HepG2 (cell line): ENCODE data around the gene AJUBA. TPM values are rescaled to one million over a fixed set of nuclear protein-coding genes. Genes with fewer than 3 reads are reported as not detected.

Experiments
- ATAC-seq: fragments of 200-7000 bp; cut with Tn5 transposase; 3 replicates; pipeline ENCODE4 v1.9.1; 2020; ENCODE audit warnings: mild to moderate bottlenecking, moderate library complexity
- BruUV-seq: library from RNA; stranded (reverse); fragments of 400-500 nt; replicated peaks from 2 replicates; lab custom pipeline; 2021; lab: Mats Ljungman, UMichigan
- CTCF ChIA-PET: fragments of 300-600 bp; formaldehyde crosslinking; extraction: SDS; loops from one replicate; lab custom pipeline; 2021; ENCODE audit warnings: low total read pairs, inconsistent platforms, low intra/inter-chr PET ratio; lab: Yijun Ruan, JAX
- POLR2A ChIA-PET: fragments of 350-600 bp; sonication (Branson Sonifier 250); formaldehyde crosslinking; loops from one replicate; lab custom pipeline; 2020; ENCODE audit warnings: antibody characterized with exemption, inconsistent platforms; lab: Yijun Ruan, JAX
- DNase-seq: peaks from one replicate; pipeline ENCODE4 v3.0.0-alpha.2; 2015; ENCODE audit warnings: low spot score
- FAIRE-seq: peaks from 3 replicates; lab custom pipeline; 2011; peaks lifted over from hg19 to GRCh38; lab: Jason Lieb, UNC
- H2AFZ ChIP-seq: one replicate; pipeline ENCODE4 v1.6.1; 2011; ENCODE audit warnings: low read length, inconsistent platforms
- H3K27ac ChIP-seq: fragments of 300-600 bp; 3 replicates; pipeline ENCODE4 v1.8.0; 2011; ENCODE audit warnings: mixed run types, mild to moderate bottlenecking, mixed read lengths, low read length, inconsistent platforms; ENCODE audit not compliant: insufficient read depth; ENCODE audit errors: extremely low read length
- H3K27me3 ChIP-seq, 2 experiments: fragments of 200-600 bp in 1 of 2; 2 replicates in 1 of 2; 3 replicates in 1 of 2; pipeline versions ENCODE4 v1.6.0 to v1.8.0; 2011; ENCODE audit warnings: low read length in 2 of 2, mild to moderate bottlenecking in 2 of 2, moderate library complexity in 2 of 2, inconsistent platforms in 1 of 2; ENCODE audit not compliant: insufficient read depth in 2 of 2, control insufficient read depth in 1 of 2
- H3K36me3 ChIP-seq, 2 experiments: fragments of 200-600 bp in 1 of 2; replicated peaks in 1 of 2; 2 replicates in 1 of 2; 3 replicates in 1 of 2; pipeline versions ENCODE4 v1.5.1 to v1.8.0; 2011; ENCODE audit warnings: low read length in 2 of 2, inconsistent platforms in 1 of 2; ENCODE audit not compliant: insufficient read depth in 2 of 2, control insufficient read depth in 1 of 2
- H3K4me1 ChIP-seq: 2 replicates; pipeline ENCODE4 v1.5.1; 2012; ENCODE audit warnings: low read length, inconsistent platforms; ENCODE audit not compliant: insufficient read depth
- H3K4me2 ChIP-seq: 2 replicates; pipeline ENCODE4 v1.6.0; 2011; ENCODE audit warnings: low read depth, low read length, inconsistent platforms
- H3K4me3 ChIP-seq, 3 experiments: fragments of 200-600 bp in 1 of 3; sonication (generic), shearing (Covaris generic) in 1 of 3; replicated peaks in 1 of 3; 2 replicates each; pipeline ENCODE4 v1.5.1; 2011 to 2016; ENCODE audit warnings: low read length in 3 of 3, inconsistent platforms in 2 of 3, low read depth in 2 of 3, mild to moderate bottlenecking in 2 of 3, control low read depth in 1 of 3, mixed read lengths in 1 of 3; ENCODE audit not compliant: insufficient read depth in 1 of 3
- H3K79me2 ChIP-seq: one replicate; pipeline ENCODE4 v1.6.1; 2011; ENCODE audit warnings: low read length, inconsistent platforms; ENCODE audit not compliant: insufficient read depth
- H3K9ac ChIP-seq: 2 replicates; pipeline ENCODE4 v1.6.0; 2011; ENCODE audit warnings: mild to moderate bottlenecking, low read depth, low read length, inconsistent platforms; ENCODE audit not compliant: insufficient read depth
- H3K9me3 ChIP-seq: 2 replicates; pipeline ENCODE4 v1.5.1; 2012; ENCODE audit warnings: mild to moderate bottlenecking, low read length
- H4K20me1 ChIP-seq: 2 replicates; pipeline ENCODE4 v1.6.0; 2011; ENCODE audit warnings: inconsistent platforms, mild to moderate bottlenecking, low read length, moderate library complexity; ENCODE audit not compliant: insufficient read depth
- GMEB1 ChIP-seq: sonication (generic); formaldehyde crosslinking; IDR thresholded peaks from 2 replicates; pipeline ENCODE4 v1.5.1; 2020; ENCODE audit warnings: missing genetic modification reagents, mild to moderate bottlenecking, borderline replicate concordance
- ZNF280B ChIP-seq: sonication (generic); formaldehyde crosslinking; IDR thresholded peaks from 2 replicates; pipeline ENCODE4 v1.5.0; 2020; ENCODE audit warnings: missing genetic modification reagents, mild to moderate bottlenecking, borderline replicate concordance
- WGBS: methylation state at CpG from one replicate; pipeline ENCODE4 v1.1.6; 2017; ENCODE audit warnings: low lambda C conversion rate; 5-methylcytosine and 5-hydroxymethylcytosine counted together
- in situ Hi-C: cut with HindIII; loops from 2 replicates; pipeline ENCODE4 v1.10.0; 2017; ENCODE audit warnings: low pct_unique_long_range_greater_than_20kb; ENCODE audit not compliant: extremely low pct_ligation_motif_present
- intact Hi-C: fragments of 100-400 bp; cut with micrococcal nuclease; formaldehyde crosslinking; loops from one replicate; pipeline ENCODE4 v1.10.0; 2022; ENCODE audit not compliant: unreplicated experiment
- polyA plus RNA-seq, 8 experiments: library from polyadenylated mRNA; depleted of rRNA in 3 of 8; stranded (reverse) in 7 of 8; unstranded in 1 of 8; fragments of >200 nt; fragmentation: Illumina TruSeq in 4 of 8; extraction: Trizol in 4 of 8; gene quantifications; 2 replicates each; pipeline versions ENCODE4 v1.2.1 to v1.2.3, GENCODE V29; 2011 to 2016; ENCODE audit warnings: low read depth in 4 of 8, missing spikeins in 1 of 8, mixed read lengths in 1 of 8; ENCODE audit not compliant: insufficient read depth in 1 of 8
- total RNA-seq, 5 experiments: library from RNA; depleted of rRNA; stranded (reverse); fragments of >200 nt; fragmentation: Illumina TruSeq; extraction: Trizol; gene quantifications; 2 replicates each; pipeline ENCODE4 v1.2.3, GENCODE V29; 2016; ENCODE audit warnings: low read depth in 1 of 5
- TF ChIP-seq, protein P1 (sequence below): sonication (generic); formaldehyde crosslinking; IDR thresholded peaks from 2 replicates; pipeline ENCODE4 v1.4.0; 2020; ENCODE audit warnings: missing genetic modification reagents

AJUBA gene
- total and polyA plus RNA-seq, 2 of the 13 experiments (the other 11 are each of a cell fraction or from before 2014, with no cell fraction given): 157 to 241 TPM

DNA sequence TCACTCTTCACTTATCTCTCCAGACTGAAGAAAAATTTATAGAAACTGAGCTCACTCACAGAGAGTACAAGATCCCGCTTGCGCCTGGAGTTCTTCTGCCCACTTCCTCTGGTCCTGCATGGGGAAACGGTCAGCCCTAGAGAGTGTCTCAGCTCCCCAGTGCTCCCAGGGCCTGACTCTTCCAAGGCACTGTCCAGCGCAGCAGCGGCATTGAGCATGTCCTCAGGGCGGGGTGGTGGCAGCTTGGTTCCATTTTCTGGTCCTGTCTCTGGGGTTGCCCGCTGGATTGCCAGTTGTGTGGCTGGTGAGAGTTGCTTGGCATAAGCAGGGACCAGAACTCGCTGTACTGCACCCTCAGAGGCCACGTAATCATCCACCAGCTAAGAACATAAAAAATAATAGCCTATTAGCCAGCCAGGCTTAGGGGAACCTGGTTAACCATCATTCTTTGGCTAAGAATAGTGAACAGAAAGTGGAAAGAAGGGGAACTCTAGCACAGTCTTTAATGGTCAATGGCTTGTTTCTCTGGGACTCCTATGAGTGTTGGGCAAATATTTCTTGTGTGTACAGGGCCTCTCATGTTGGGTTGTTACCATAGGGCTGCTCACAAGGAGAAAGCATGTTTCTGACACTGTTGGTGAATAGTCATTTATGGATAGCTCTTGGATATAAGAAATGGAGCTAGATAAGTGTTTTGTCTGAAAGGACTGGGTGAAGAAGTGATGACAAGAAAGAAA, 13.7 kb upstream of the AJUBA start:
- in situ Hi-C loops: no loop called here

More for the DNA sequence above, 13.7 kb upstream of the AJUBA start:
- Histone ChIP-seq H3K9me3 (no peaks in the 10 kb centered on the region), H3K4me3 (no peak overlapping the region), H3K27ac (no peak overlapping the region), H3K36me3 (peaks cover 0 to 3% of the 10 kb centered on the region in 2 experiments; a peak in 1 of 5 replicates), H3K79me2 (no peaks in the 10 kb centered on the region), H4K20me1 (no peaks in the 10 kb centered on the region), H2AFZ (no peak overlapping the region), H3K4me2 (no peak overlapping the region), H3K9ac (no peak overlapping the region), H3K4me1 (peaks cover 5% of the 10 kb centered on the region; the same call in 1 of the 2 replicates), H3K27me3 (no peaks in the 10 kb centered on the region)
- FAIRE-seq: no peak
- BruUV-seq: no TSS peak
- ChIA-PET CTCF (interaction anchor here (1.4 to 2.9 kb wide), 2 partner anchors 59 to 62 kb away, joined by 3 to 77 read pairs; partner anchors contain the start of gene CDH24), POLR2A (interaction anchor here (0.6 to 8.5 kb wide), 12 partner anchors 11 to 75 kb away, joined by 3 to 160 read pairs (median 10); partner anchors contain the start of genes AJUBA, C14orf93 and HAUS4)
- WGBS: 94% methylated on average over 9 of the region's 9 CpGs
- intact Hi-C loops: no loop called here
- no peak for ATAC-seq
- 0 out of 2 replicates have a peak, but pooled peaks have one; percentile 42 for TF ChIP-seq ZNF280B (CRISPR knock-in tag)
- TF ChIP-seq, protein P1, sequence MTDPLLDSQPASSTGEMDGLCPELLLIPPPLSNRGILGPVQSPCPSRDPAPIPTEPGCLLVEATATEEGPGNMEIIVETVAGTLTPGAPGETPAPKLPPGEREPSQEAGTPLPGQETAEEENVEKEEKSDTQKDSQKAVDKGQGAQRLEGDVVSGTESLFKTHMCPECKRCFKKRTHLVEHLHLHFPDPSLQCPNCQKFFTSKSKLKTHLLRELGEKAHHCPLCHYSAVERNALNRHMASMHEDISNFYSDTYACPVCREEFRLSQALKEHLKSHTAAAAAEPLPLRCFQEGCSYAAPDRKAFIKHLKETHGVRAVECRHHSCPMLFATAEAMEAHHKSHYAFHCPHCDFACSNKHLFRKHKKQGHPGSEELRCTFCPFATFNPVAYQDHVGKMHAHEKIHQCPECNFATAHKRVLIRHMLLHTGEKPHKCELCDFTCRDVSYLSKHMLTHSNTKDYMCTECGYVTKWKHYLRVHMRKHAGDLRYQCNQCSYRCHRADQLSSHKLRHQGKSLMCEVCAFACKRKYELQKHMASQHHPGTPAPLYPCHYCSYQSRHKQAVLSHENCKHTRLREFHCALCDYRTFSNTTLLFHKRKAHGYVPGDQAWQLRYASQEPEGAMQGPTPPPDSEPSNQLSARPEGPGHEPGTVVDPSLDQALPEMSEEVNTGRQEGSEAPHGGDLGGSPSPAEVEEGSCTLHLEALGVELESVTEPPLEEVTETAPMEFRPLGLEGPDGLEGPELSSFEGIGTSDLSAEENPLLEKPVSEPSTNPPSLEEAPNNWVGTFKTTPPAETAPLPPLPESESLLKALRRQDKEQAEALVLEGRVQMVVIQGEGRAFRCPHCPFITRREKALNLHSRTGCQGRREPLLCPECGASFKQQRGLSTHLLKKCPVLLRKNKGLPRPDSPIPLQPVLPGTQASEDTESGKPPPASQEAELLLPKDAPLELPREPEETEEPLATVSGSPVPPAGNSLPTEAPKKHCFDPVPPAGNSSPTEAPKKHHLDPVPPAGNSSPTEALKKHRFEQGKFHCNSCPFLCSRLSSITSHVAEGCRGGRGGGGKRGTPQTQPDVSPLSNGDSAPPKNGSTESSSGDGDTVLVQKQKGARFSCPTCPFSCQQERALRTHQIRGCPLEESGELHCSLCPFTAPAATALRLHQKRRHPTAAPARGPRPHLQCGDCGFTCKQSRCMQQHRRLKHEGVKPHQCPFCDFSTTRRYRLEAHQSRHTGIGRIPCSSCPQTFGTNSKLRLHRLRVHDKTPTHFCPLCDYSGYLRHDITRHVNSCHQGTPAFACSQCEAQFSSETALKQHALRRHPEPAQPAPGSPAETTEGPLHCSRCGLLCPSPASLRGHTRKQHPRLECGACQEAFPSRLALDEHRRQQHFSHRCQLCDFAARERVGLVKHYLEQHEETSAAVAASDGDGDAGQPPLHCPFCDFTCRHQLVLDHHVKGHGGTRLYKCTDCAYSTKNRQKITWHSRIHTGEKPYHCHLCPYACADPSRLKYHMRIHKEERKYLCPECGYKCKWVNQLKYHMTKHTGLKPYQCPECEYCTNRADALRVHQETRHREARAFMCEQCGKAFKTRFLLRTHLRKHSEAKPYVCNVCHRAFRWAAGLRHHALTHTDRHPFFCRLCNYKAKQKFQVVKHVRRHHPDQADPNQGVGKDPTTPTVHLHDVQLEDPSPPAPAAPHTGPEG (CRISPR knock-in tag): 0 out of 2 replicates have a peak, but pooled peaks have one; percentile 29
- TF ChIP-seq GMEB1: no peak
- DNase-seq: no peak
